Liver (tissue), 9 donors: ENCODE data around the gene TRMT1. TPM values are rescaled to one million over a fixed set of nuclear protein-coding genes. Genes with fewer than 3 reads are reported as not detected.

ENCODE experiments used
- DNase-seq: peaks from one replicate; pipeline ENCODE4 v3.0.0-alpha.2; 2017; ENCODE audit warnings: low spot score
- H3K27ac ChIP-seq, 2 donors: one replicate each; pipeline ENCODE4 v1.7.0; 2013; ENCODE audit warnings: inconsistent platforms in 2 of 2, low read length in 2 of 2, control low read depth in 1 of 2, low read depth in 1 of 2, mild to moderate bottlenecking in 1 of 2
- H3K27me3 ChIP-seq, 4 donors: one replicate each; pipeline versions ENCODE4 v1.6.1 to v1.7.0; 2013; ENCODE audit warnings: low read length in 3 of 4, inconsistent platforms in 1 of 4, mild to moderate bottlenecking in 1 of 4, moderate library complexity in 1 of 4; ENCODE audit not compliant: control insufficient read depth in 4 of 4, insufficient read depth in 4 of 4
- H3K36me3 ChIP-seq, 4 donors: one replicate each; pipeline versions ENCODE4 v1.6.1 to v1.7.0; 2013; ENCODE audit warnings: low read length in 3 of 4, mild to moderate bottlenecking in 3 of 4, low read depth in 1 of 4, moderate library complexity in 1 of 4; ENCODE audit not compliant: control insufficient read depth in 4 of 4, insufficient read depth in 3 of 4
- H3K4me1 ChIP-seq, 4 donors: one replicate each; pipeline versions ENCODE4 v1.6.1 to v1.7.0; 2013; ENCODE audit warnings: low read length in 3 of 4, mild to moderate bottlenecking in 3 of 4, moderate library complexity in 1 of 4; ENCODE audit not compliant: control insufficient read depth in 4 of 4, insufficient read depth in 4 of 4
- H3K4me3 ChIP-seq, 3 donors: one replicate each; pipeline versions ENCODE4 v1.6.1 to v1.7.0; 2013; ENCODE audit warnings: low read length in 3 of 3, control low read depth in 1 of 3, low read depth in 1 of 3, mild to moderate bottlenecking in 1 of 3
- H3K9ac ChIP-seq, 2 donors: one replicate each; pipeline ENCODE4 v1.7.0; 2013; ENCODE audit warnings: low read length in 2 of 2, mild to moderate bottlenecking in 2 of 2, moderate library complexity in 2 of 2, control low read depth in 1 of 2, low read depth in 1 of 2
- H3K9me3 ChIP-seq, 4 donors: one replicate each; pipeline versions ENCODE4 v1.6.1 to v1.7.0; 2013; ENCODE audit warnings: low read length in 3 of 4; ENCODE audit not compliant: control insufficient read depth in 4 of 4
- EGR1 ChIP-seq, 2 donors: IDR thresholded peaks; 2 replicates each; pipeline ENCODE4 v1.6.1; 2016 to 2018; ENCODE audit warnings: antibody characterized with exemption in 2 of 2, low read depth in 2 of 2
- FOXA1 ChIP-seq: IDR thresholded peaks from 2 replicates; pipeline ENCODE4 v1.6.1; 2016; ENCODE audit warnings: antibody characterized with exemption
- GABPA ChIP-seq, 2 donors: IDR thresholded peaks in 1 of 2; conservative IDR thresholded peaks in 1 of 2; 2 replicates each; pipeline ENCODE4 v1.6.1; 2016; ENCODE audit warnings: antibody characterized with exemption in 2 of 2, mild to moderate bottlenecking in 1 of 2, moderate library complexity in 1 of 2
- HNF4A ChIP-seq, 2 donors: conservative IDR thresholded peaks; 2 replicates each; pipeline ENCODE4 v1.6.1; 2016; ENCODE audit warnings: antibody characterized with exemption in 2 of 2, mild to moderate bottlenecking in 2 of 2
- JUND ChIP-seq, 2 donors: IDR thresholded peaks; 2 replicates each; pipeline ENCODE4 v1.6.1; 2016; ENCODE audit warnings: antibody characterized with exemption in 2 of 2
- NR2F2 ChIP-seq: IDR thresholded peaks from 2 replicates; pipeline ENCODE4 v1.6.1; 2016; ENCODE audit warnings: antibody characterized with exemption
- RXRA ChIP-seq, 2 donors: IDR thresholded peaks; 2 replicates each; pipeline ENCODE4 v1.6.1; 2017 to 2018; ENCODE audit warnings: antibody characterized with exemption in 2 of 2, mild to moderate bottlenecking in 1 of 2
- SP1 ChIP-seq: IDR thresholded peaks from 2 replicates; pipeline ENCODE4 v1.6.1; 2018; ENCODE audit warnings: antibody characterized with exemption, mild to moderate bottlenecking
- TAF1 ChIP-seq: conservative IDR thresholded peaks from 2 replicates; pipeline ENCODE4 v1.6.1; 2016; ENCODE audit warnings: antibody characterized with exemption, mild to moderate bottlenecking
- YY1 ChIP-seq: IDR thresholded peaks from 2 replicates; pipeline ENCODE4 v1.6.1; 2016; ENCODE audit warnings: antibody characterized with exemption, mild to moderate bottlenecking
- ZBTB33 ChIP-seq: IDR thresholded peaks from 2 replicates; pipeline ENCODE4 v1.6.1; 2016; ENCODE audit warnings: antibody characterized with exemption
- WGBS: extraction: QIAGEN DNeasy Blood & Tissue Kit; methylation state at CpG from one replicate; pipeline ENCODE4 v1.1.7; 2013; 5-methylcytosine and 5-hydroxymethylcytosine counted together
- polyA plus RNA-seq, 2 donors: library from polyadenylated mRNA; stranded (reverse) in 1 of 2; unstranded in 1 of 2; fragments of 200-250 nt in 1 of 2; fragments of >200 nt in 1 of 2; fragmentation: Nextera tagmentation in 1 of 2; extraction: Ambion mirVana in 1 of 2; gene quantifications; one replicate each; pipeline versions ENCODE4 v1.2.1 to v1.2.3, GENCODE V29; 2013 to 2015
- total RNA-seq, 2 donors: library from RNA; depleted of rRNA; stranded (reverse); fragments of >200 nt; gene quantifications; one replicate each; pipeline ENCODE4 v1.2.3, GENCODE V29; 2014
- TF ChIP-seq, protein P1 (sequence below): fragments of 150-350 bp; IDR thresholded peaks from 2 replicates; pipeline ENCODE4 v1.5.1; 2017; ENCODE audit warnings: improper control_type of control experiment, low read depth, low read length; ENCODE audit not compliant: missing input control
- TF ChIP-seq, protein P2 (sequence below): IDR thresholded peaks from 2 replicates; pipeline ENCODE4 v1.6.1; 2016; ENCODE audit warnings: antibody characterized with exemption, mild to moderate bottlenecking
- TF ChIP-seq, protein P3 (sequence below): IDR thresholded peaks from 2 replicates; pipeline ENCODE4 v1.6.1; 2016; ENCODE audit warnings: antibody characterized with exemption
- donor health status: healthy.
- donor health status: healthy.
- donor health status: healthy.
- donor health status: healthy.
- donor health status: healthy.

The TRMT1 gene
- total and polyA plus RNA-seq, 4 donors = 8.3 to 15.6 (median 11.7) TPM

DNA sequence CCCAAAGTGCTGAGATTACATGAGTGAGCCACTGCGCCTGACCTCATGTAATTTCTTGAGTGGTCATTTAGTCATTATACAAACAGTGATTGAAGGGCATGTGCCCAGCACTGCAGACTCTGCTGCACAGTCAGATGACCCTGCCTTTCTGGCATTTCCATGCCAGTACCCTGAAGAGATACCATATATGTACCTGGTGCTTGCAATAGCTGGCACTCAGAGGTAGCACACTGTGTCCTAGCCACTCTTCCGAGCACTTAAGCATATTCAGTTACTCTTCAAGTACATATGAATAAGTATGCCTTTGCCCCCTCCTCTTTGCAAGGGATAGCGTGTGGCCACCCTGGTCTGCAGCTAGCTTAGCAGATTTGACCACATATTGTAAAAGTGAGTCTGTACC is 18.1 kb upstream of the TRMT1 start (continued):
- TF ChIP-seq, protein P1, sequence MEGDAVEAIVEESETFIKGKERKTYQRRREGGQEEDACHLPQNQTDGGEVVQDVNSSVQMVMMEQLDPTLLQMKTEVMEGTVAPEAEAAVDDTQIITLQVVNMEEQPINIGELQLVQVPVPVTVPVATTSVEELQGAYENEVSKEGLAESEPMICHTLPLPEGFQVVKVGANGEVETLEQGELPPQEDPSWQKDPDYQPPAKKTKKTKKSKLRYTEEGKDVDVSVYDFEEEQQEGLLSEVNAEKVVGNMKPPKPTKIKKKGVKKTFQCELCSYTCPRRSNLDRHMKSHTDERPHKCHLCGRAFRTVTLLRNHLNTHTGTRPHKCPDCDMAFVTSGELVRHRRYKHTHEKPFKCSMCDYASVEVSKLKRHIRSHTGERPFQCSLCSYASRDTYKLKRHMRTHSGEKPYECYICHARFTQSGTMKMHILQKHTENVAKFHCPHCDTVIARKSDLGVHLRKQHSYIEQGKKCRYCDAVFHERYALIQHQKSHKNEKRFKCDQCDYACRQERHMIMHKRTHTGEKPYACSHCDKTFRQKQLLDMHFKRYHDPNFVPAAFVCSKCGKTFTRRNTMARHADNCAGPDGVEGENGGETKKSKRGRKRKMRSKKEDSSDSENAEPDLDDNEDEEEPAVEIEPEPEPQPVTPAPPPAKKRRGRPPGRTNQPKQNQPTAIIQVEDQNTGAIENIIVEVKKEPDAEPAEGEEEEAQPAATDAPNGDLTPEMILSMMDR = no peak

- 89% methylated on average over 12 of the region's 12 CpGs for WGBS
- H3K36me3 ChIP-seq = peaks cover 9 to 35% (median 13%) of the 10 kb centered on the region in 4 donors
- no peaks in the 10 kb centered on the region for H3K9me3 ChIP-seq
- TF ChIP-seq TAF1 = no peak
- TF ChIP-seq SP1 = no peak
- TF ChIP-seq EGR1 (IDR thresholded peaks at IDR 0.05; ENCODE audit: low read depth in 2 of 2) = no peak
- TF ChIP-seq FOXA1 = no peak
- TF ChIP-seq NR2F2 = no peak
- TF ChIP-seq YY1 = no peak
- TF ChIP-seq JUND (IDR thresholded peaks at IDR 0.05) = no peak
- no peak for TF ChIP-seq GABPA (IDR thresholded peaks at IDR 0.05 in 1 of 2, conservative IDR thresholded peaks at IDR 0.05 in 1 of 2)
- no peak for TF ChIP-seq RXRA (IDR thresholded peaks at IDR 0.05)
- TF ChIP-seq, protein P2, sequence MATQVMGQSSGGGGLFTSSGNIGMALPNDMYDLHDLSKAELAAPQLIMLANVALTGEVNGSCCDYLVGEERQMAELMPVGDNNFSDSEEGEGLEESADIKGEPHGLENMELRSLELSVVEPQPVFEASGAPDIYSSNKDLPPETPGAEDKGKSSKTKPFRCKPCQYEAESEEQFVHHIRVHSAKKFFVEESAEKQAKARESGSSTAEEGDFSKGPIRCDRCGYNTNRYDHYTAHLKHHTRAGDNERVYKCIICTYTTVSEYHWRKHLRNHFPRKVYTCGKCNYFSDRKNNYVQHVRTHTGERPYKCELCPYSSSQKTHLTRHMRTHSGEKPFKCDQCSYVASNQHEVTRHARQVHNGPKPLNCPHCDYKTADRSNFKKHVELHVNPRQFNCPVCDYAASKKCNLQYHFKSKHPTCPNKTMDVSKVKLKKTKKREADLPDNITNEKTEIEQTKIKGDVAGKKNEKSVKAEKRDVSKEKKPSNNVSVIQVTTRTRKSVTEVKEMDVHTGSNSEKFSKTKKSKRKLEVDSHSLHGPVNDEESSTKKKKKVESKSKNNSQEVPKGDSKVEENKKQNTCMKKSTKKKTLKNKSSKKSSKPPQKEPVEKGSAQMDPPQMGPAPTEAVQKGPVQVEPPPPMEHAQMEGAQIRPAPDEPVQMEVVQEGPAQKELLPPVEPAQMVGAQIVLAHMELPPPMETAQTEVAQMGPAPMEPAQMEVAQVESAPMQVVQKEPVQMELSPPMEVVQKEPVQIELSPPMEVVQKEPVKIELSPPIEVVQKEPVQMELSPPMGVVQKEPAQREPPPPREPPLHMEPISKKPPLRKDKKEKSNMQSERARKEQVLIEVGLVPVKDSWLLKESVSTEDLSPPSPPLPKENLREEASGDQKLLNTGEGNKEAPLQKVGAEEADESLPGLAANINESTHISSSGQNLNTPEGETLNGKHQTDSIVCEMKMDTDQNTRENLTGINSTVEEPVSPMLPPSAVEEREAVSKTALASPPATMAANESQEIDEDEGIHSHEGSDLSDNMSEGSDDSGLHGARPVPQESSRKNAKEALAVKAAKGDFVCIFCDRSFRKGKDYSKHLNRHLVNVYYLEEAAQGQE = no peak
- TF ChIP-seq ZBTB33 = no peak
- TF ChIP-seq HNF4A (conservative IDR thresholded peaks at IDR 0.05) = no peak
- TF ChIP-seq, protein P1 = no peak
- TF ChIP-seq, protein P3, sequence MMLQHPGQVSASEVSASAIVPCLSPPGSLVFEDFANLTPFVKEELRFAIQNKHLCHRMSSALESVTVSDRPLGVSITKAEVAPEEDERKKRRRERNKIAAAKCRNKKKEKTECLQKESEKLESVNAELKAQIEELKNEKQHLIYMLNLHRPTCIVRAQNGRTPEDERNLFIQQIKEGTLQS = no peak
- no peak overlapping the region for H3K4me3 ChIP-seq
- no peaks in the 10 kb centered on the region for H3K27me3 ChIP-seq
- DNase-seq = no peak
- H3K27ac ChIP-seq = no peak overlapping the region
- no peak overlapping the region for H3K9ac ChIP-seq
- H3K4me1 ChIP-seq = peaks cover under 1 to 12% (median 9%) of the 10 kb centered on the region in 4 donors
Observed at GRCh38 chr19:13133241-13133870, 16.8 kb upstream of the TRMT1 start.
